MCF 10A (cell line): ENCODE data around the gene ADIG. TPM values are rescaled to one million over a fixed set of nuclear protein-coding genes. Genes with fewer than 3 reads are reported as not detected.

Experiments used
- BruUV-seq: library from RNA; stranded (reverse); fragments of 400-500 nt; replicated peaks from 2 replicates; lab custom pipeline; 2021; lab: Mats Ljungman, UMichigan
- CTCF ChIA-PET: fragments of 300-600 bp; sonication (Branson Sonifier 250); formaldehyde crosslinking; extraction: SDS; loops from one replicate; lab custom pipeline; 2021; ENCODE audit warnings: antibody characterized with exemption, inconsistent platforms; lab: Yijun Ruan, JAX
- POLR2A ChIA-PET: fragments of 300-600, 350-650 bp; sonication (Branson Sonifier 250); formaldehyde crosslinking; extraction: SDS; loops from one replicate; lab custom pipeline; 2020; ENCODE audit warnings: antibody characterized with exemption, inconsistent platforms; lab: Yijun Ruan, JAX
- DNase-seq: peaks from one replicate; pipeline ENCODE4 v3.0.0-alpha.2; 2018; ENCODE audit not compliant: unreplicated experiment
- H3K27ac Mint-ChIP-seq: one replicate; pipeline ENCODE4 v1.8.0; 2022; ENCODE audit warnings: mild to moderate bottlenecking, low read depth, mixed read lengths; ENCODE audit not compliant: unreplicated experiment
- H3K27me3 Mint-ChIP-seq: one replicate; pipeline ENCODE4 v1.8.0; 2022; ENCODE audit warnings: mixed read lengths; ENCODE audit not compliant: insufficient read depth, unreplicated experiment
- H3K36me3 Mint-ChIP-seq: one replicate; pipeline ENCODE4 v1.8.0; 2022; ENCODE audit warnings: mild to moderate bottlenecking, moderate library complexity, mixed read lengths; ENCODE audit not compliant: insufficient read depth, unreplicated experiment
- H3K4me1 Mint-ChIP-seq: one replicate; pipeline ENCODE4 v1.8.0; 2022; ENCODE audit warnings: mixed read lengths; ENCODE audit not compliant: insufficient read depth, unreplicated experiment
- H3K4me3 Mint-ChIP-seq: one replicate; pipeline ENCODE4 v1.8.0; 2022; ENCODE audit warnings: mild to moderate bottlenecking, moderate library complexity, mixed read lengths; ENCODE audit not compliant: unreplicated experiment
- H3K9me3 Mint-ChIP-seq: one replicate; pipeline ENCODE4 v1.8.0; 2022; ENCODE audit warnings: mixed read lengths; ENCODE audit not compliant: unreplicated experiment
- intact Hi-C: fragments of 100-400 bp; cut with micrococcal nuclease; formaldehyde crosslinking; loops from 2 replicates; pipeline ENCODE4 v1.14.1; 2022
- total RNA-seq: library from RNA; stranded (reverse); gene quantifications from 2 replicates; pipeline ENCODE4 v1.2.3, GENCODE V29; 2022
- TF ChIP-seq, protein P1 (sequence below): fragments of 200-600 bp; IDR thresholded peaks from one replicate; pipeline ENCODE4 v1.8.0; 2022; ENCODE audit warnings: antibody characterized with exemption, mild to moderate bottlenecking; ENCODE audit not compliant: unreplicated experiment

Gene ADIG
- total RNA-seq, 1 experiment from 2014 or later: not detected

DNA sequence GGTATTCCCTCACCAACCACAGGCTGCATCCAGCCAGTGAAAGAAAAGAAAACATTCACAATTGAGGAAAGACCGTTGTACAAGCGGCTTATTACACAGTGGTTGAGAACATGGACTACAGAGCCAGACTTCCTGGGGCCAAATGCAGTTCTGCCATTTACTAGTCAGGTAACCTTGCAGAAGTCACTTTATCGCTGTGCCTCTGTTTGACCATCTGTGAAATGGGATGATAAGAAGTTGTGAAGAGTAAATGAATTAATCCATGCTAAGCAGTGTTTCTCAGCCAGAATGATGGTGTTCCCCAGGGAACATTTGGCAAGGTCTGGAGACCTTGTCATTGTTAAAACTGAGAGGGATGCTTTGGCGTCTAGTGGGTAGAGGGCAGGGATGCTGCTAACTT is 35.5 kb downstream of the ADIG start:
- no TSS peak for BruUV-seq
- Mint-ChIP-seq H3K4me1 (peaks cover 15% of the 10 kb centered on the region), H3K36me3 (no peaks in the 10 kb centered on the region), H3K27ac (no peak overlapping the region), H3K27me3 (peaks cover 12% of the 10 kb centered on the region), H3K9me3 (no peaks in the 10 kb centered on the region), H3K4me3 (no peak overlapping the region)
- POLR2A ChIA-PET: interaction anchor here (0.6 to 1.7 kb wide), 2 partner anchors 11 to 1449 kb away, joined by 3 to 5 read pairs; no protein-coding TSS in a partner anchor
- DNase-seq: no peak
- intact Hi-C loops: no loop called here
- CTCF ChIA-PET: interaction anchor here (0.7 to 1.4 kb wide), 4 partner anchors 33 to 252 kb away, joined by 3 to 4 read pairs (median 4); no protein-coding TSS in a partner anchor
- TF ChIP-seq, protein P1, sequence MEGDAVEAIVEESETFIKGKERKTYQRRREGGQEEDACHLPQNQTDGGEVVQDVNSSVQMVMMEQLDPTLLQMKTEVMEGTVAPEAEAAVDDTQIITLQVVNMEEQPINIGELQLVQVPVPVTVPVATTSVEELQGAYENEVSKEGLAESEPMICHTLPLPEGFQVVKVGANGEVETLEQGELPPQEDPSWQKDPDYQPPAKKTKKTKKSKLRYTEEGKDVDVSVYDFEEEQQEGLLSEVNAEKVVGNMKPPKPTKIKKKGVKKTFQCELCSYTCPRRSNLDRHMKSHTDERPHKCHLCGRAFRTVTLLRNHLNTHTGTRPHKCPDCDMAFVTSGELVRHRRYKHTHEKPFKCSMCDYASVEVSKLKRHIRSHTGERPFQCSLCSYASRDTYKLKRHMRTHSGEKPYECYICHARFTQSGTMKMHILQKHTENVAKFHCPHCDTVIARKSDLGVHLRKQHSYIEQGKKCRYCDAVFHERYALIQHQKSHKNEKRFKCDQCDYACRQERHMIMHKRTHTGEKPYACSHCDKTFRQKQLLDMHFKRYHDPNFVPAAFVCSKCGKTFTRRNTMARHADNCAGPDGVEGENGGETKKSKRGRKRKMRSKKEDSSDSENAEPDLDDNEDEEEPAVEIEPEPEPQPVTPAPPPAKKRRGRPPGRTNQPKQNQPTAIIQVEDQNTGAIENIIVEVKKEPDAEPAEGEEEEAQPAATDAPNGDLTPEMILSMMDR: no peak

DNA sequence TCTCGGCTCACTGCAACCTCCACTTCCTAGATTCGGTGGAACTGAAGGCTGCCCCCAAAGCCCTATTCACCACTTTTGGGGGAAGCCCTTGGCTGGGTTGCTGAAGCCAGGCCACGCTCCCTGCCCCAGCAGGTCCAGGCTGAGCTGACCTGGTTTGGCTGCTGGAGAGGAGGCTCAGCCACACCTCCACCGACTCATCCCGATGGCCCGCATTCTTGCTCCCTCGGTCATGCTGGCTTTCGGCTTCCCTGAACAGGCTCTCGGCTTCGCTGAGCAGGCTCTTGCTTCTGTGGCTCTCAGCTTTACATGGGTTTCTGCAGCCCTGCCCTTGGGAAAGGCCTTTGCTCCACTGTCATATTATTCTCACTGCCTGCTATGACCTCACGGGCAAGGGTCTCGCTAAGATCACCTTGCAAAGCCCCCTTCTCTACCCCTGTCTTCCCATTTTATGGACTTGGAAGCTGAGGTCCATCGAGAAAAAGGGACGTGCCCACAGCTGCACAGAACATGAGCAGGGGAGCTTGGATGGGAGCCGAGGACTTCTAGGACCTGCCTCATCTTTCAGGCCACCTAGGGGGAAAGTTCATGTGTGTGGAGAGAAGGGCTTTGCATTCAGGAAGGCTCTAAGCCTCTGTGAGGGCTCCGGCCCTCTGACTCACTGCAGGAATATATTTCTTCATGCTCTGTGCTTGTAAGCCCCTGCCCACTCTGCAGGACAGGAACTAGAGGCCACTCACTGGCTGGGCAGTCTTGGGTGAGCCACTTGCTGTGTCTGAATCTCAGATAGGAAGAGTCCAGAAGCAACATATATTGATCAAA is 36.2 kb downstream of the ADIG start:
- H3K27ac Mint-ChIP-seq: no peak overlapping the region
- peaks cover 12% of the 10 kb centered on the region for H3K27me3 Mint-ChIP-seq
- H3K9me3 Mint-ChIP-seq: no peaks in the 10 kb centered on the region
- BruUV-seq: no TSS peak
- CTCF ChIA-PET: interaction anchor here (0.6 to 0.8 kb wide), 4 partner anchors 32 to 463 kb away, joined by 3 to 6 read pairs (median 4); no protein-coding TSS in a partner anchor
- H3K4me3 Mint-ChIP-seq: no peak overlapping the region
- POLR2A ChIA-PET: interaction anchor here (0.6 to 1.7 kb wide), 6 partner anchors 12 to 1945 kb away, joined by 3 to 5 read pairs (median 4); no protein-coding TSS in a partner anchor
- DNase-seq: peak; percentile 49
- peaks cover 15% of the 10 kb centered on the region for H3K4me1 Mint-ChIP-seq
- TF ChIP-seq, protein P1: no peak
- H3K36me3 Mint-ChIP-seq: no peaks in the 10 kb centered on the region
- intact Hi-C loops: no loop called here

DNA sequence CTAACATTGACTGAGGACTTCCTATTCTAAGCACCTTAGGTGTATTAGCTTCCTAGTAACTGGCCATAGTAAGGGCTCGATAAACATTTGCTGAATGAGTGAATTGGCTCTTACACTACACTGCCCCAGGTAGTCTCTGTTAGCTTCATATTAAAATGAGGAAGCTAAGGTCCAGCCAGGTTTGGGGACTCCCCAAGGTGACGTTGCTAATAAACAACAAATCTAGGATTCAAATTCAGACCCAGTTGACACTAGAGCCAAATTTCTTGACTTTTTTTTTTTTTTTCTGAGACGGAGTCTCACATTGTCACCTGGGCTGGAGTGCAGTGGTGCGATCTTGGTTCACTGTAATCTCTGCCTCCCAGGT is 36.8 kb downstream of the ADIG start:
- Mint-ChIP-seq H3K4me1 (peaks cover 15% of the 10 kb centered on the region), H3K36me3 (no peaks in the 10 kb centered on the region), H3K9me3 (no peaks in the 10 kb centered on the region), H3K27me3 (peaks cover 12% of the 10 kb centered on the region), H3K4me3 (no peak overlapping the region), H3K27ac (no peak overlapping the region)
- ChIA-PET POLR2A (interaction anchor here (0.6 to 1.7 kb wide), 2 partner anchors 13 to 111 kb away, joined by 3 to 5 read pairs; no protein-coding TSS in a partner anchor), CTCF (interaction anchor here (0.6 kb wide), 1 partner anchor 463 kb away, joined by 6 read pairs; no protein-coding TSS in a partner anchor)
- BruUV-seq: no TSS peak
- intact Hi-C loops: no loop called here
- DNase-seq: no peak
- TF ChIP-seq, protein P1: no peak

DNA sequence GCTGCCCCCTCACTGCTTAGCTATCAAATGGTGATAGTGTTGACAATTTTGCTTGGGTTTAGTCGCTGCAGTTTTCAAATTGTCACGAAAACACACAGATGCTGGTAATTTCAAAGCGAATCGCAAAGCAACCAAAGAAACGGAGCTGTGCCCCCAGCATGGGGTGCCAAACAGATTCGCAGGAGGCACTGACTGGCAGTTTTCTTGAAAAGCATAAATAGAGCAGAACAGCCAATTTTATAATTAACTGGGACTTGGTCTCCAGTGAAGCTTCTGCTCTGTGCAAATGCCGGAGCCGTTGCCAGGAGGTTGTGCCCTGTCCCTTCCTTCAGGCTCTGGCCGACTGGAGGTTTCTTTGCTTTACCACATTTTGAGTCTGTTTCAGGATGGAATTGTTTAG is 39.4 kb downstream of the ADIG start:
- H3K27ac Mint-ChIP-seq: no peak overlapping the region
- no peak overlapping the region for H3K4me3 Mint-ChIP-seq
- ChIA-PET CTCF (interaction anchor here (0.5 to 1.6 kb wide), 5 partner anchors 14 to 69 kb away, joined by 3 to 5 read pairs (median 4); no protein-coding TSS in a partner anchor), POLR2A (interaction anchor here (0.7 kb wide), 1 partner anchor 8 kb away, joined by 3 read pairs; no protein-coding TSS in a partner anchor)
- H3K4me1 Mint-ChIP-seq: peaks cover 10% of the 10 kb centered on the region
- peaks cover 8% of the 10 kb centered on the region for H3K9me3 Mint-ChIP-seq
- no peak for DNase-seq
- TF ChIP-seq, protein P1: no peak
- intact Hi-C loops: no loop called here
- no TSS peak for BruUV-seq
- H3K27me3 Mint-ChIP-seq: peaks cover 12% of the 10 kb centered on the region
- no peaks in the 10 kb centered on the region for H3K36me3 Mint-ChIP-seq
